Smooth muscle cell (in vitro differentiated cells): ENCODE measurements around the gene SORCS3. TPM values are rescaled to one million over a fixed set of nuclear protein-coding genes. Genes with fewer than 3 reads are reported as not detected.

Source experiments
- DNase-seq: peaks from one replicate; lab custom pipeline; 2025; ENCODE audit not compliant: unreplicated experiment; lab: John Stamatoyannopoulos, UW
- H2AFZ ChIP-seq: fragments of 200-600 bp; sonication (generic); 2 replicates; pipeline ENCODE4 v1.6.0; 2016; ENCODE audit warnings: antibody characterized with exemption, low read depth, mild to moderate bottlenecking
- H3F3A ChIP-seq: fragments of 200-600 bp; sonication (generic); 2 replicates; pipeline ENCODE4 v1.6.0; 2017; ENCODE audit warnings: antibody characterized with exemption, low read depth
- H3K27ac ChIP-seq: fragments of 200-600 bp; sonication (generic); 2 replicates; pipeline ENCODE4 v1.5.1; 2016; ENCODE audit warnings: low read depth, mild to moderate bottlenecking
- H3K27me3 ChIP-seq: fragments of 200-600 bp; sonication (generic); 2 replicates; pipeline ENCODE4 v1.6.1; 2016; ENCODE audit warnings: low read depth, mild to moderate bottlenecking
- H3K36me3 ChIP-seq: fragments of 200-600 bp; sonication (generic); 2 replicates; pipeline ENCODE4 v1.5.1; 2016; ENCODE audit warnings: low read depth
- H3K4me1 ChIP-seq: fragments of 200-600 bp; sonication (generic); 2 replicates; pipeline ENCODE4 v1.5.1; 2016; ENCODE audit warnings: low read depth
- H3K4me2 ChIP-seq: fragments of 200-600 bp; sonication (generic); 2 replicates; pipeline ENCODE4 v1.6.0; 2016; ENCODE audit warnings: mild to moderate bottlenecking
- H3K4me3 ChIP-seq: fragments of 200-600 bp; sonication (generic); 2 replicates; pipeline ENCODE4 v1.5.1; 2016; ENCODE audit warnings: mild to moderate bottlenecking
- H3K79me2 ChIP-seq: fragments of 200-600 bp; sonication (generic); 2 replicates; pipeline ENCODE4 v1.6.0; 2016; ENCODE audit warnings: low read depth, mild to moderate bottlenecking
- H3K9ac ChIP-seq: fragments of 200-600 bp; sonication (generic); 2 replicates; pipeline ENCODE4 v1.6.0; 2016; ENCODE audit warnings: low read depth
- H3K9me3 ChIP-seq: fragments of 200-600 bp; sonication (generic); replicated peaks from 2 replicates; pipeline ENCODE4 v1.5.1; 2016; ENCODE audit warnings: low read depth
- H4K20me1 ChIP-seq: fragments of 200-600 bp; sonication (generic); 2 replicates; pipeline ENCODE4 v1.6.0; 2016; ENCODE audit warnings: low read depth
- CTCF ChIP-seq: fragments of 200-600 bp; sonication (generic); IDR thresholded peaks from 2 replicates; pipeline ENCODE4 v1.5.1; 2017; ENCODE audit warnings: borderline replicate concordance, mild to moderate bottlenecking, antibody characterized with exemption; ENCODE audit not compliant: insufficient read depth, poor library complexity, severe bottlenecking
- WGBS: methylation state at CpG from one replicate; pipeline ENCODE4 v1.1.7; 2016; ENCODE audit warnings: low lambda C conversion rate; 5-methylcytosine and 5-hydroxymethylcytosine counted together
- polyA plus RNA-seq: library from polyadenylated mRNA; unstranded; fragments of >200 nt; fragmentation: Nextera tagmentation; extraction: Ambion mirVana; gene quantifications from 2 replicates; pipeline ENCODE4 v1.2.1, GENCODE V29; 2016
- total RNA-seq: library from RNA; depleted of rRNA; stranded (reverse); fragments of >200 nt; gene quantifications from 2 replicates; pipeline ENCODE4 v1.2.3, GENCODE V29; 2014

SORCS3 gene
- total and polyA plus RNA-seq, 2 experiments from 2014 or later: not detected

GRCh38 chr10:105026566-105026965 is 385.5 kb downstream of the SORCS3 start:
- H4K20me1 ChIP-seq: no peaks in the 10 kb centered on the region
- 90% methylated on average over 5 of the region's 5 CpGs for WGBS

GRCh38 chr10:105029286-105029685 is 388.2 kb downstream of the SORCS3 start:
- H3K9ac ChIP-seq: no peak overlapping the region
- H3K27ac ChIP-seq: no peak overlapping the region
- DNase-seq: no peak
- H3K4me1 ChIP-seq: no peaks in the 10 kb centered on the region
- TF ChIP-seq CTCF: no peak
- H3K79me2 ChIP-seq: no peaks in the 10 kb centered on the region
- no peak overlapping the region for H3K4me2 ChIP-seq
- no peaks in the 10 kb centered on the region for H3F3A ChIP-seq
- 90% methylated on average over 1 of the region's 1 CpG for WGBS
- H4K20me1 ChIP-seq: no peaks in the 10 kb centered on the region
- H3K9me3 ChIP-seq: no peaks in the 10 kb centered on the region
- H3K4me3 ChIP-seq: no peak overlapping the region
- H2AFZ ChIP-seq: no peak overlapping the region
- no peaks in the 10 kb centered on the region for H3K36me3 ChIP-seq
- no peaks in the 10 kb centered on the region for H3K27me3 ChIP-seq

More at GRCh38 chr10:105026566-105026965, 385.5 kb downstream of the SORCS3 start:
- no peak overlapping the region for H2AFZ ChIP-seq
- H3K27me3 ChIP-seq: no peaks in the 10 kb centered on the region
- H3K9ac ChIP-seq: no peak overlapping the region
- no peaks in the 10 kb centered on the region for H3F3A ChIP-seq
- no peak overlapping the region for H3K27ac ChIP-seq
- no peaks in the 10 kb centered on the region for H3K9me3 ChIP-seq
- no peaks in the 10 kb centered on the region for H3K36me3 ChIP-seq
- no peak for TF ChIP-seq CTCF
- DNase-seq: no peak
- no peak overlapping the region for H3K4me3 ChIP-seq
- H3K79me2 ChIP-seq: no peaks in the 10 kb centered on the region
- H3K4me2 ChIP-seq: no peak overlapping the region
- no peaks in the 10 kb centered on the region for H3K4me1 ChIP-seq

- H3K27me3 ChIP-seq: no peaks in the 10 kb centered on the region
- no peak overlapping the region for H3K4me3 ChIP-seq
- H3K4me2 ChIP-seq: no peak overlapping the region
- H3K27ac ChIP-seq: no peak overlapping the region
- no peaks in the 10 kb centered on the region for H3K79me2 ChIP-seq
- no peaks in the 10 kb centered on the region for H4K20me1 ChIP-seq
- H3K9ac ChIP-seq: no peak overlapping the region
- H2AFZ ChIP-seq: no peak overlapping the region
- TF ChIP-seq CTCF: no peak
- no peaks in the 10 kb centered on the region for H3F3A ChIP-seq
- no peak for DNase-seq
- no peaks in the 10 kb centered on the region for H3K4me1 ChIP-seq
- no peaks in the 10 kb centered on the region for H3K9me3 ChIP-seq
- no peaks in the 10 kb centered on the region for H3K36me3 ChIP-seq
Observed at GRCh38 chr10:105037022-105037421, 395.9 kb downstream of the SORCS3 start.

- 92% methylated on average over 1 of the region's 1 CpG for WGBS
- no peaks in the 10 kb centered on the region for H3K79me2 ChIP-seq
- no peaks in the 10 kb centered on the region for H3K4me1 ChIP-seq
- no peak for DNase-seq
- no peak overlapping the region for H3K4me2 ChIP-seq
- H3K36me3 ChIP-seq: no peaks in the 10 kb centered on the region
- no peak overlapping the region for H2AFZ ChIP-seq
- H3K4me3 ChIP-seq: no peak overlapping the region
- no peaks in the 10 kb centered on the region for H3K9me3 ChIP-seq
- H3K27me3 ChIP-seq: peaks cover 10% of the 10 kb centered on the region
- no peaks in the 10 kb centered on the region for H3F3A ChIP-seq
- no peaks in the 10 kb centered on the region for H4K20me1 ChIP-seq
- H3K9ac ChIP-seq: no peak overlapping the region
- H3K27ac ChIP-seq: no peak overlapping the region
- TF ChIP-seq CTCF: no peak
Observed at GRCh38 chr10:105041956-105042355, 400.9 kb downstream of the SORCS3 start.
